ENCODE measurements around the gene DDHD1.
"Not testable (repeated sequence)": the region's sequence is repeated elsewhere in the genome, so short reads cannot be mapped to it uniquely, and the experiment has no call there.

Gene DDHD1

GRCh38 chr14:53151523-53152183, 1.5 kb downstream of the DDHD1 start:
- peak; percentile 31 for DNase-seq

- no peak for DNase-seq
These were observed 3.3 kb downstream of the DDHD1 start for GRCh38 chr14:53149668-53150316.

GRCh38 chr14:53148671-53149070, 4.5 kb downstream of the DDHD1 start:
- DNase-seq: no peak

- DNase-seq: no peak
These were observed 5.2 kb downstream of the DDHD1 start for GRCh38 chr14:53147893-53148292.

GRCh38 chr14:53147208-53147607, 5.9 kb downstream of the DDHD1 start:
- no peak for DNase-seq

- no peak for DNase-seq
These were observed 6.4 kb downstream of the DDHD1 start for GRCh38 chr14:53146739-53147138.

- DNase-seq: no peak
These were observed 8.9 kb downstream of the DDHD1 start for GRCh38 chr14:53144244-53144643.

GRCh38 chr14:53140585-53140984, 12.5 kb downstream of the DDHD1 start:
- DNase-seq: no peak

- no peak for DNase-seq
These were observed 15.4 kb downstream of the DDHD1 start for GRCh38 chr14:53137568-53138203.

GRCh38 chr14:53130491-53130890, 22.6 kb downstream of the DDHD1 start:
- DNase-seq: peak; percentile 27

GRCh38 chr14:53128303-53129028, 24.7 kb downstream of the DDHD1 start:
- DNase-seq: no peak

GRCh38 chr14:53127832-53128231, 25.3 kb downstream of the DDHD1 start:
- DNase-seq: no peak

GRCh38 chr14:53127151-53127550, 26.0 kb downstream of the DDHD1 start:
- DNase-seq: no peak

GRCh38 chr14:53126731-53127130, 26.4 kb downstream of the DDHD1 start:
- no peak for DNase-seq

- no peak for DNase-seq
These were observed 28.3 kb downstream of the DDHD1 start for GRCh38 chr14:53124786-53125185.

GRCh38 chr14:53121419-53121818, 31.7 kb downstream of the DDHD1 start:
- DNase-seq: not testable (repeated sequence)

- not testable (repeated sequence) for DNase-seq
These were observed 35.6 kb downstream of the DDHD1 start for GRCh38 chr14:53117479-53117878.

- DNase-seq: no peak
These were observed 39.1 kb downstream of the DDHD1 start for GRCh38 chr14:53113989-53114388.

- DNase-seq: no peak
These were observed 43.0 kb downstream of the DDHD1 start for GRCh38 chr14:53110096-53110495.

GRCh38 chr14:53109105-53110041, 43.8 kb downstream of the DDHD1 start:
- DNase-seq: peak; percentile 21

- no peak for DNase-seq
These were observed 44.6 kb downstream of the DDHD1 start for GRCh38 chr14:53108292-53109104.

- no peak for DNase-seq
These were observed 46.4 kb downstream of the DDHD1 start for GRCh38 chr14:53106768-53107167.
